ENCODE measurements around the gene NGB. TPM values are rescaled to one million over a fixed set of nuclear protein-coding genes. Genes with fewer than 3 reads are reported as not detected.
A peak's percentile ranks its signal among the peaks of the same experiment; 100 is the strongest.

The NGB gene
- total and polyA plus RNA-seq, 2 experiments from 2014 or later, result 0.09 TPM; not detected in 1

GRCh38 chr14:77275601-77276017 is 4.6 kb upstream of the NGB start:
- Histone ChIP-seq H3K36me3 (no peaks in the 10 kb centered on the region), H3K27me3 (peaks cover 30% of the 10 kb centered on the region), H3K4me1 (ENCODE audit: low read depth) (peaks cover 5% of the 10 kb centered on the region), H3K9me3 (ENCODE audit: low read depth) (no peaks in the 10 kb centered on the region), H3K4me3 (no peak overlapping the region), H3K27ac (no peak overlapping the region)
- no peak for DNase-seq (ENCODE audit: low read depth in 1 of 2, low spot score in 1 of 2)
- TF ChIP-seq CTCF (IDR thresholded peaks at IDR 0.05; ENCODE audit: low read depth, low read length), result no peak

GRCh38 chr14:77275041-77275580 is 4.1 kb upstream of the NGB start:
- H3K9me3 ChIP-seq (ENCODE audit: low read depth), result no peaks in the 10 kb centered on the region
- no peaks in the 10 kb centered on the region for H3K36me3 ChIP-seq
- H3K27me3 ChIP-seq, result peaks cover 35% of the 10 kb centered on the region
- no peak overlapping the region for H3K27ac ChIP-seq
- H3K4me1 ChIP-seq (ENCODE audit: low read depth), result peaks cover 5% of the 10 kb centered on the region
- DNase-seq (ENCODE audit: low read depth in 1 of 2, low spot score in 1 of 2), result no peak
- TF ChIP-seq CTCF (IDR thresholded peaks at IDR 0.05; ENCODE audit: low read depth, low read length), result no peak
- no peak overlapping the region for H3K4me3 ChIP-seq

GRCh38 chr14:77273796-77274195 is 2.8 kb upstream of the NGB start:
- no peak for TF ChIP-seq CTCF (IDR thresholded peaks at IDR 0.05; ENCODE audit: low read depth, low read length)
- no peak overlapping the region for H3K4me3 ChIP-seq
- H3K4me1 ChIP-seq (ENCODE audit: low read depth), result peaks cover 5% of the 10 kb centered on the region
- no peaks in the 10 kb centered on the region for H3K9me3 ChIP-seq (ENCODE audit: low read depth)
- no peak for DNase-seq (ENCODE audit: low read depth in 1 of 2, low spot score in 1 of 2)
- peaks cover 48% of the 10 kb centered on the region for H3K27me3 ChIP-seq
- H3K36me3 ChIP-seq, result no peaks in the 10 kb centered on the region
- H3K27ac ChIP-seq, result no peak overlapping the region

GRCh38 chr14:77272261-77272660 is 1.3 kb upstream of the NGB start:
- no peak for DNase-seq (ENCODE audit: low read depth in 1 of 2, low spot score in 1 of 2)
- no peak overlapping the region for H3K4me3 ChIP-seq
- no peak for TF ChIP-seq CTCF (IDR thresholded peaks at IDR 0.05; ENCODE audit: low read depth, low read length)
- peaks cover 63% of the 10 kb centered on the region for H3K27me3 ChIP-seq
- H3K9me3 ChIP-seq (ENCODE audit: low read depth), result no peaks in the 10 kb centered on the region
- H3K4me1 ChIP-seq (ENCODE audit: low read depth), result peaks cover 5% of the 10 kb centered on the region
- H3K36me3 ChIP-seq, result no peaks in the 10 kb centered on the region
- no peak overlapping the region for H3K27ac ChIP-seq

GRCh38 chr14:77270361-77271112 is 469 bp downstream of the NGB start:
- H3K27me3 ChIP-seq, result peaks cover 71% of the 10 kb centered on the region
- H3K4me3 ChIP-seq, result peak overlapping the region; percentile 9

More at GRCh38 chr14:77270361-77271112, 469 bp downstream of the NGB start:
- Histone ChIP-seq H3K36me3 (no peaks in the 10 kb centered on the region), H3K4me1 (ENCODE audit: low read depth) (peaks cover 5% of the 10 kb centered on the region), H3K27ac (no peak overlapping the region), H3K9me3 (ENCODE audit: low read depth) (no peaks in the 10 kb centered on the region)
- TF ChIP-seq CTCF (IDR thresholded peaks at IDR 0.05; ENCODE audit: low read depth, low read length), result no peak
- no peak for DNase-seq (ENCODE audit: low read depth in 1 of 2, low spot score in 1 of 2)
